Stimulated activated naive B cell treated with anti-CD40 and anti-IgM and Interleukin-4, amounts not matched to agents 10 μg/mL and 1 μg/mL and 100 μg/mL, for 72 hours (primary cell): ENCODE results near the gene EFCC1.
"Not testable (repeated sequence)": the region's sequence is repeated elsewhere in the genome, so short reads cannot be mapped to it uniquely, and the experiment has no call there.

Experiments used
- ATAC-seq, 2 donors: fragments of 150-1000 bp; cut with Tn5 transposase; replicated peaks; 2 replicates each; pipeline ENCODE4 v1.10.0; 2021; ENCODE audit warnings: moderate library complexity in 1 of 2
- DNase-seq: peaks from one replicate; pipeline ENCODE4 v3.0.0; 2021
- H3K27ac Mint-ChIP-seq: one replicate; pipeline ENCODE4 v1.8.0; 2022; ENCODE audit warnings: mild to moderate bottlenecking, mixed read lengths
- H3K27me3 Mint-ChIP-seq, 2 donors: one replicate each; pipeline ENCODE4 v1.8.0; 2022; ENCODE audit warnings: mixed read lengths in 2 of 2
- H3K36me3 Mint-ChIP-seq, 2 donors: one replicate each; pipeline ENCODE4 v1.8.0; 2022; ENCODE audit warnings: mixed read lengths in 2 of 2, mild to moderate bottlenecking in 1 of 2
- H3K4me1 Mint-ChIP-seq, 2 donors: one replicate each; pipeline ENCODE4 v1.8.0; 2022; ENCODE audit warnings: mixed read lengths in 2 of 2, mild to moderate bottlenecking in 1 of 2
- H3K4me3 Mint-ChIP-seq, 2 donors: one replicate each; pipeline ENCODE4 v1.8.0; 2022; ENCODE audit warnings: mild to moderate bottlenecking in 2 of 2, mixed read lengths in 2 of 2, moderate library complexity in 1 of 2
- H3K9me3 Mint-ChIP-seq, 2 donors: one replicate each; pipeline ENCODE4 v1.8.0; 2022; ENCODE audit warnings: mixed read lengths in 2 of 2, mild to moderate bottlenecking in 1 of 2

Gene EFCC1

GRCh38 chr3:129065720-129066073 lies 64.6 kb downstream of the EFCC1 start:
- Mint-ChIP-seq H3K4me1 (peaks cover 10 to 20% of the 10 kb centered on the region in 2 donors), H3K36me3 (peaks cover 0 to 5% of the 10 kb centered on the region in 2 donors), H3K9me3 (no peaks in the 10 kb centered on the region), H3K27me3 (peaks cover 25 to 36% of the 10 kb centered on the region in 2 donors), H3K27ac (no peak overlapping the region), H3K4me3 (no peak overlapping the region)
- DNase-seq (no peak), ATAC-seq (no peak)

- Mint-ChIP-seq H3K27me3 (peaks cover 18 to 27% of the 10 kb centered on the region in 2 donors), H3K4me1 (peaks cover 8 to 13% of the 10 kb centered on the region in 2 donors), H3K4me3 (peak overlapping the region; percentile 41 to 65)
- DNase-seq, H3K36me3 Mint-ChIP-seq, H3K9me3 Mint-ChIP-seq, H3K27ac Mint-ChIP-seq: not testable (repeated sequence)
- peak; percentile 12 to 27 for ATAC-seq
Observed at GRCh38 chr3:129067719-129068118, 66.6 kb downstream of the EFCC1 start.

GRCh38 chr3:129068291-129068886 lies 67.3 kb downstream of the EFCC1 start:
- Mint-ChIP-seq H3K4me1 (peaks cover 8 to 13% of the 10 kb centered on the region in 2 donors), H3K4me3 (peak overlapping the region; percentile 62 to 65), H3K27me3 (peaks cover 14 to 23% of the 10 kb centered on the region in 2 donors), H3K36me3 (peaks cover 0 to 5% of the 10 kb centered on the region in 2 donors), H3K27ac (no peak overlapping the region), H3K9me3 (no peaks in the 10 kb centered on the region)
- DNase-seq (no peak), ATAC-seq (peak; percentile 55 to 60)

GRCh38 chr3:129069313-129070085 lies 68.4 kb downstream of the EFCC1 start:
- not testable (repeated sequence) for H3K4me3 Mint-ChIP-seq, DNase-seq, ATAC-seq, H3K36me3 Mint-ChIP-seq, H3K9me3 Mint-ChIP-seq, H3K27ac Mint-ChIP-seq
- H3K4me1 Mint-ChIP-seq, result peaks cover 8 to 13% of the 10 kb centered on the region in 2 donors
- peaks cover 14 to 23% of the 10 kb centered on the region in 2 donors for H3K27me3 Mint-ChIP-seq

- no peak overlapping the region for H3K27ac Mint-ChIP-seq
- peaks cover 0 to 5% of the 10 kb centered on the region in 2 donors for H3K36me3 Mint-ChIP-seq
- H3K9me3 Mint-ChIP-seq, result no peaks in the 10 kb centered on the region
- peak; percentile 7 to 32 for ATAC-seq
- H3K27me3 Mint-ChIP-seq, result peaks cover 14 to 23% of the 10 kb centered on the region in 2 donors
- no peak for DNase-seq
- H3K4me1 Mint-ChIP-seq, result peaks cover 8 to 13% of the 10 kb centered on the region in 2 donors
- no peak overlapping the region for H3K4me3 Mint-ChIP-seq
Observed at GRCh38 chr3:129070086-129070885, 69.2 kb downstream of the EFCC1 start.

- no peak overlapping the region for H3K4me3 Mint-ChIP-seq
- no peaks in the 10 kb centered on the region for H3K27me3 Mint-ChIP-seq
- DNase-seq (no peak), ATAC-seq (no peak)
- H3K9me3 Mint-ChIP-seq, result no peaks in the 10 kb centered on the region
- peaks cover 0 to 1% of the 10 kb centered on the region in 2 donors for H3K4me1 Mint-ChIP-seq
- no peak overlapping the region for H3K27ac Mint-ChIP-seq
- H3K36me3 Mint-ChIP-seq, result no peaks in the 10 kb centered on the region
Observed at GRCh38 chr3:129077222-129077621, 76.1 kb downstream of the EFCC1 start.

GRCh38 chr3:129078510-129078909 lies 77.4 kb downstream of the EFCC1 start:
- H3K27me3 Mint-ChIP-seq, result no peaks in the 10 kb centered on the region
- H3K4me3 Mint-ChIP-seq, result no peak overlapping the region
- H3K27ac Mint-ChIP-seq, result no peak overlapping the region
- DNase-seq, result no peak
- ATAC-seq, result no peak
- no peaks in the 10 kb centered on the region for H3K36me3 Mint-ChIP-seq
- H3K9me3 Mint-ChIP-seq, result no peaks in the 10 kb centered on the region
- peaks cover 0 to 1% of the 10 kb centered on the region in 2 donors for H3K4me1 Mint-ChIP-seq

- H3K36me3 Mint-ChIP-seq, result no peaks in the 10 kb centered on the region
- H3K27ac Mint-ChIP-seq, result no peak overlapping the region
- no peak for DNase-seq
- peaks cover 0 to 5% of the 10 kb centered on the region in 2 donors for H3K27me3 Mint-ChIP-seq
- no peak overlapping the region for H3K4me3 Mint-ChIP-seq
- H3K4me1 Mint-ChIP-seq, result peaks cover 1 to 4% of the 10 kb centered on the region in 2 donors
- ATAC-seq, result no peak
- H3K9me3 Mint-ChIP-seq, result no peaks in the 10 kb centered on the region
Observed at GRCh38 chr3:129081503-129081902, 80.4 kb downstream of the EFCC1 start.

GRCh38 chr3:129082026-129082425 lies 80.9 kb downstream of the EFCC1 start:
- no peaks in the 10 kb centered on the region for H3K36me3 Mint-ChIP-seq
- H3K4me1 Mint-ChIP-seq, result peaks cover 1 to 4% of the 10 kb centered on the region in 2 donors
- no peak overlapping the region for H3K27ac Mint-ChIP-seq
- H3K4me3 Mint-ChIP-seq, result no peak overlapping the region
- H3K27me3 Mint-ChIP-seq, result peaks cover 0 to 5% of the 10 kb centered on the region in 2 donors
- ATAC-seq, result no peak
- DNase-seq, result no peak
- H3K9me3 Mint-ChIP-seq, result no peaks in the 10 kb centered on the region

- H3K36me3 Mint-ChIP-seq, result no peaks in the 10 kb centered on the region
- no peak overlapping the region for H3K27ac Mint-ChIP-seq
- peaks cover 0 to 5% of the 10 kb centered on the region in 2 donors for H3K27me3 Mint-ChIP-seq
- peak in 1 of 2 donors; percentile 53 for ATAC-seq
- no peaks in the 10 kb centered on the region for H3K9me3 Mint-ChIP-seq
- no peak overlapping the region for H3K4me3 Mint-ChIP-seq
- peaks cover 1 to 4% of the 10 kb centered on the region in 2 donors for H3K4me1 Mint-ChIP-seq
- DNase-seq, result no peak
Observed at GRCh38 chr3:129084501-129084900, 83.4 kb downstream of the EFCC1 start.

- H3K4me3 Mint-ChIP-seq, result no peak overlapping the region
- H3K36me3 Mint-ChIP-seq, result no peaks in the 10 kb centered on the region
- no peaks in the 10 kb centered on the region for H3K9me3 Mint-ChIP-seq
- H3K27me3 Mint-ChIP-seq, result peaks cover 0 to 5% of the 10 kb centered on the region in 2 donors
- peaks cover 1 to 4% of the 10 kb centered on the region in 2 donors for H3K4me1 Mint-ChIP-seq
- DNase-seq (no peak), ATAC-seq (no peak)
- no peak overlapping the region for H3K27ac Mint-ChIP-seq
Observed at GRCh38 chr3:129085165-129085715, 84.1 kb downstream of the EFCC1 start.

- Mint-ChIP-seq H3K4me1 (peaks cover 1 to 4% of the 10 kb centered on the region in 2 donors), H3K9me3 (no peaks in the 10 kb centered on the region), H3K4me3 (no peak overlapping the region), H3K27me3 (peaks cover 0 to 5% of the 10 kb centered on the region in 2 donors), H3K36me3 (no peaks in the 10 kb centered on the region), H3K27ac (no peak overlapping the region)
- ATAC-seq, result no peak
- DNase-seq, result no peak
Observed at GRCh38 chr3:129085818-129086217, 84.7 kb downstream of the EFCC1 start.

- Mint-ChIP-seq H3K4me1 (peaks cover 0 to 4% of the 10 kb centered on the region in 2 donors), H3K36me3 (peaks cover 0 to 1% of the 10 kb centered on the region in 2 donors), H3K27me3 (peaks cover 0 to 5% of the 10 kb centered on the region in 2 donors), H3K4me3 (no peak overlapping the region), H3K9me3 (no peaks in the 10 kb centered on the region), H3K27ac (no peak overlapping the region)
- ATAC-seq (no peak), DNase-seq (no peak)
Observed at GRCh38 chr3:129087138-129087702, 86.1 kb downstream of the EFCC1 start.

- not testable (repeated sequence) for H3K4me1 Mint-ChIP-seq, H3K9me3 Mint-ChIP-seq, H3K27ac Mint-ChIP-seq, H3K4me3 Mint-ChIP-seq, H3K36me3 Mint-ChIP-seq, DNase-seq, H3K27me3 Mint-ChIP-seq
- peak; percentile 80 to 85 for ATAC-seq
Observed at GRCh38 chr3:129087904-129088303, 86.8 kb downstream of the EFCC1 start.
